Prostate gland (tissue), 2 donors: ENCODE measurements around the gene GGT6. TPM values are rescaled to one million over a fixed set of nuclear protein-coding genes. Genes with fewer than 3 reads are reported as not detected.

ENCODE experiments used
- DNase-seq: peaks from one replicate; pipeline ENCODE4 v3.0.0-alpha.2; 2019; ENCODE audit warnings: low spot score
- H3K27ac ChIP-seq, 2 donors: fragments of 200-600 bp; sonication (generic); 2 replicates each; pipeline ENCODE4 v1.5.1; 2017 to 2019
- H3K27me3 ChIP-seq: fragments of 200-600 bp; sonication (generic); replicated peaks from 2 replicates; pipeline ENCODE4 v1.5.1; 2019; ENCODE audit not compliant: insufficient read depth
- H3K36me3 ChIP-seq, 2 donors: fragments of 200-600 bp; sonication (generic); 1 replicate in 1 of 2; 2 replicates in 1 of 2; pipeline versions ENCODE4 v1.5.1 to v1.8.1; 2017 to 2019
- H3K4me1 ChIP-seq: fragments of 200-600 bp; sonication (generic); replicated peaks from 2 replicates; pipeline ENCODE4 v1.5.1; 2019
- H3K4me3 ChIP-seq, 2 donors: fragments of 200-600 bp; sonication (generic); 2 replicates each; pipeline ENCODE4 v1.5.1; 2017 to 2019
- H3K9me3 ChIP-seq: fragments of 200-600 bp; sonication (generic); 2 replicates; pipeline ENCODE4 v1.5.1; 2017
- POLR2A ChIP-seq: fragments of 450-650 bp; IDR thresholded peaks from one replicate; pipeline ENCODE4 v1.6.1; 2016; ENCODE audit warnings: antibody characterized with exemption, mild to moderate bottlenecking
- POLR2AphosphoS5 ChIP-seq: sonication (generic); formaldehyde crosslinking; IDR thresholded peaks from one replicate; pipeline ENCODE4 v1.6.1; 2017; ENCODE audit warnings: antibody characterized with exemption
- WGBS: methylation state at CpG from one replicate; pipeline ENCODE4 v1.1.5; 2018; 5-methylcytosine and 5-hydroxymethylcytosine counted together
- intact Hi-C: fragments of 100-400 bp; cut with DNase I; formaldehyde crosslinking; loops from one replicate; pipeline ENCODE4 v1.14.2; 2022
- total RNA-seq, 2 donors: library from RNA; depleted of rRNA; stranded (reverse); fragments of >200 nt; gene quantifications; one replicate each; pipeline ENCODE4 v1.1.0, GENCODE V29; 2016
- TF ChIP-seq, protein P1 (sequence below), 4 experiments: fragments of 200-600 bp in 2 of 4; fragments of 450-650 bp in 2 of 4; sonication (generic) in 2 of 4; IDR thresholded peaks; 1 replicate in 3 of 4; 2 replicates in 1 of 4; pipeline ENCODE4 v1.5.1; 2016 to 2019; ENCODE audit warnings: antibody characterized with exemption in 4 of 4, mild to moderate bottlenecking in 2 of 4, moderate library complexity in 2 of 4

The GGT6 gene
- total RNA-seq, 2 donors from 2014 or later, result 23.5 to 35.6 TPM

DNA sequence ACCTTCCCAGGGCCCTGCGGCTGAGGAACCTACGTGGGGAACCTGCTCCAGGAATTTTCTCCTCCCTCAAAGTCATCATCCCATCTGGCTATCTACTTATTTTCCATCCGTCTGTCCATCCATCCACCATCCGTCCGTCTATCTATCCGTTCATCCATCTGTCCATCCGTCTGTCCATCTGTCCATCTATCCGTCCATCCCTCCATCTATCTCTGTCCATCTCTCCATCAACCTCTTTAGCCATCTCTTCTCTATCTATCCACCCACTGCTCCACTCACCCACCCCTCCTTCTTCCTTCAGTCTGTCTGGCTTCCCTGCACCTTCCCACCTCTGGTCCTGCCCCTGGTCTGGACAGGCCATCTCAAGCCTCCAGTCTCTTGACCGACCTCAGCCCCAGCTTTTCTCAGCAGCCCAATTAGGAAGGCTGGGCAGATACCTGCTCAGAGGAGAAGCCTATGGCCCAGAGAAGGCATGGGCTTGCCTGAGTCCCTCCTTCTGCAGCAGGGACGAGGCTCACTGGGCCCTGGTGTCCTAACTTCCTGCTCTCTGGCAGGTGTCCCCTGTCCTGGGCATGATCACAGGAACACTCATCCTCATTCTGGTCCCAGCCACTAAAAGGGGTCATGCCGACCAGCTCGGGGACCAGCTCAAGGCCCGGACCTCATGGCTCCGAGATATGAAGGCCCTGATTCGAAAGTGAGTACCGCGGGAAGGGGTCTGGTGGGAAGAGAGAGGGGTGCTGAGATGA lies 28.2 kb downstream of the GGT6 start:
- Histone ChIP-seq H3K9me3 (no peaks in the 10 kb centered on the region), H3K4me1 (no peaks in the 10 kb centered on the region), H3K27ac (no peak overlapping the region), H3K27me3 (no peaks in the 10 kb centered on the region), H3K36me3 (no peaks in the 10 kb centered on the region), H3K4me3 (no peak overlapping the region)
- TF ChIP-seq POLR2AphosphoS5 (no peak), POLR2A (no peak)
- TF ChIP-seq, protein P1, sequence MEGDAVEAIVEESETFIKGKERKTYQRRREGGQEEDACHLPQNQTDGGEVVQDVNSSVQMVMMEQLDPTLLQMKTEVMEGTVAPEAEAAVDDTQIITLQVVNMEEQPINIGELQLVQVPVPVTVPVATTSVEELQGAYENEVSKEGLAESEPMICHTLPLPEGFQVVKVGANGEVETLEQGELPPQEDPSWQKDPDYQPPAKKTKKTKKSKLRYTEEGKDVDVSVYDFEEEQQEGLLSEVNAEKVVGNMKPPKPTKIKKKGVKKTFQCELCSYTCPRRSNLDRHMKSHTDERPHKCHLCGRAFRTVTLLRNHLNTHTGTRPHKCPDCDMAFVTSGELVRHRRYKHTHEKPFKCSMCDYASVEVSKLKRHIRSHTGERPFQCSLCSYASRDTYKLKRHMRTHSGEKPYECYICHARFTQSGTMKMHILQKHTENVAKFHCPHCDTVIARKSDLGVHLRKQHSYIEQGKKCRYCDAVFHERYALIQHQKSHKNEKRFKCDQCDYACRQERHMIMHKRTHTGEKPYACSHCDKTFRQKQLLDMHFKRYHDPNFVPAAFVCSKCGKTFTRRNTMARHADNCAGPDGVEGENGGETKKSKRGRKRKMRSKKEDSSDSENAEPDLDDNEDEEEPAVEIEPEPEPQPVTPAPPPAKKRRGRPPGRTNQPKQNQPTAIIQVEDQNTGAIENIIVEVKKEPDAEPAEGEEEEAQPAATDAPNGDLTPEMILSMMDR (IDR thresholded peaks at IDR 0.05), result no peak
- DNase-seq, result no peak
- 93% methylated on average over 17 of the region's 17 CpGs for WGBS
- intact Hi-C loops, result loop anchor here (10.0 kb wide), 1 partner anchor 107 kb away; no protein-coding TSS in a partner anchor

DNA sequence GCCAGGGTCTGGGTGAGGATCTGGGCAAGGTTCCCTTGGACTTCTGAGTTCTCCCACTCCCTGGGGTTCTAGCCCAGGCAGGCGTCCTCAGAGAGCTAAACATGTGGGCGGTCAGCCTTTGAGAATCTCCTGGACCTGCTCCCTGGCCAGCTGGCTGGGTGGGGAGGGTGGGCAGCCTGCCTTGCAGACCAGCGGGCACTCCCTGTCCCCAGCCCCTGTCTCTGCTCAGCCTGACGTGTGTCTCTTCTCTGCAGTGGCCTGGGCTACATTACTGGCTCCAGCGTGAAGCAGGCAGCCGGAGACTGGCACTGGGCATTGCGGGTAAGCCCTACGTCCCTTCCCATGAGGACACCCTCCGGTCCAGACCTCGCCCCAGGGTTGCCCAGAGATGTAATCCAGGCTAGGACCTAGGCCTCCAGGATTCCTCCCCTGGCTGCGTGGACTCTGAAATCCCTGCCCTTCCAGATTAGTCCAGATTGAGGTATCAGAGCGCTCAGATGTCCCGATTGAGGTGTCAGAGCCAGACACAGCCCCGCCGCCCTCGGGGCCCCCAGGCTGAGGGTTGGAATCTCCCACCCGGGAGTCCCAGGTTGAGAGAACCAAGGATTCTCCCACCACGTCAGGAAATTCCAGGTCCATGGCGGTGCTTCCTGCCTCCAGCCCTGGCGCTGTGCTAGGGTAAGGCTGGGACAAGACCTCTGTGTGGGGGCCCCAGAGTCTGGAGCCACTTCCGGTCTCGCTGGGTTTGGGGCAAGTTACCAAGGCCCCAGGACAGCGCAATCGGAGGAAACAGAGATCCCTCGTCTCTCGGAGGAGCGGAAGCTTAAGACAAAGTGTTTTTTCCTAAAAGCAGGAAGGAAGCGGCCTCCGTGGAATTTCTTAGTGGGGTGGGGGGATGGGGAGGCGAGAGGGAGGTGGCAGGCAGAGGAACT lies 29.3 kb downstream of the GGT6 start:
- TF ChIP-seq POLR2A (no peak), POLR2AphosphoS5 (no peak)
- TF ChIP-seq, protein P1 (IDR thresholded peaks at IDR 0.05), result no peak
- Histone ChIP-seq H3K27ac (no peak overlapping the region), H3K36me3 (no peaks in the 10 kb centered on the region), H3K4me3 (no peak overlapping the region), H3K4me1 (no peaks in the 10 kb centered on the region), H3K9me3 (no peaks in the 10 kb centered on the region), H3K27me3 (no peaks in the 10 kb centered on the region)
- DNase-seq, result no peak
- intact Hi-C loops, result loop anchor here (10.0 kb wide), 1 partner anchor 106 kb away; no protein-coding TSS in a partner anchor
- 73% methylated on average over 30 of the region's 30 CpGs for WGBS

DNA sequence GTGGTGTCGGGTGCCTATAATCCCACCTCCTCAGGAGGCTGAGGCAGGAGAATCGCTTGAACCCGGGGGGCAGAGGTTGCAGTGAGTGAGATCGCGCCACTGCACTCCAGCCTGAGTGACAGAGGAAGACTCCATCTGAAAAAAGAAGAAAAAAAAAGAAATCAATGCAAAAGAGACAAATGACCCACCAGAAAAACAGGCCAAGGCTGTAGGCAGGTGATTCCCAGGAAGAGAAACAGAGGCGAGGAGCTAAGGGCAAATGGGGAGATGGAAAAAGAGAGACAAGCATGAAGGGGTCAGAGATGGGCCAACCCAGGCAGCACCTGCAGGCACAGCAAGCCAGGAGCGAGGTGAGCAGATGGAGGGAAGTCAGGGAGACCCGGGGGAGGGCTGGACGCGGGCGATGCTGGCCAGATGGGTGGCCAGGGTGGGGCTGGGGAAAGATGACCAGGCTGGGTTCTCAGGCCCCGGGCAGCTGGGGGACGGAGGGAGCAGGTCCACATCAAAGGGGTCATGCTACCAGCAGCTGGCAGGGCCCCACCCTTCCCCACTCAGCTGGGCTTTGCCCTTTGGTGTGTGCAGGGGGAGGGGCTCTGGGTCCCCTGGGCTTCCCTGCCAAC lies 30.7 kb downstream of the GGT6 start:
- Histone ChIP-seq H3K27ac (no peak overlapping the region), H3K4me3 (no peak overlapping the region), H3K36me3 (no peaks in the 10 kb centered on the region), H3K4me1 (no peaks in the 10 kb centered on the region), H3K27me3 (no peaks in the 10 kb centered on the region), H3K9me3 (no peaks in the 10 kb centered on the region)
- intact Hi-C loops, result loop anchor here (10.0 kb wide), 1 partner anchor 105 kb away; no protein-coding TSS in a partner anchor
- 88% methylated on average over 12 of the region's 13 CpGs for WGBS
- no peak for DNase-seq
- TF ChIP-seq POLR2A, result no peak
- no peak for TF ChIP-seq POLR2AphosphoS5
- TF ChIP-seq, protein P1 (IDR thresholded peaks at IDR 0.05), result no peak

DNA sequence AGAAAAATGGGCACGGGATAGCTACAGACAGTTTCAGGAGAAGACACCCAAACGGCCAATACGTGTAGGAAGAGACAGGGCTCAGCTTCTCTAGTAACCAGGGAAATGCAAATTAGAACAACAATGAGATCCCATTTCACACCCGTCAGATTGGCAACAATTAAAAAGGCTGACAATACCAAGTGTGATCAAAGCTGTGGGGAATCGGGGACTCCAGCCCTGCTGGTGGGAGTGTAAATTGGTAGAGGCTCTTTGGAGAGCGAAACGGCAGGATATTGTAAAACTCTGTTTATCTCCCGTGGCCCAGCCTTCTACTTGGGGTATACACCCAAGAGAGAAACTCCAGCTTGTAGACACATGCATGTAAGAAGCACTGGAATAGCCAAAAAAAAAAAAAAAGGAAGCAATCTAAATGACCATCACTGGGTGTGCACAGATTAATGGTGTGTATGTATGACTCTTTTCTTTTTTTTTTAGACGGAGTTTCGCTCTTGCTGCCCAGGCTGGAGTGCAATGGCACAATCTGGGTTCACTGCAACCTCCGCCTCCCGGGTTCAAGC lies 32.7 kb downstream of the GGT6 start:
- no peaks in the 10 kb centered on the region for H3K9me3 ChIP-seq
- no peaks in the 10 kb centered on the region for H3K27me3 ChIP-seq
- 52% methylated on average over 12 of the region's 12 CpGs for WGBS
- no peak for DNase-seq
- H3K4me3 ChIP-seq, result no peak overlapping the region
- TF ChIP-seq POLR2A (no peak), POLR2AphosphoS5 (no peak)
- TF ChIP-seq, protein P1 (IDR thresholded peaks at IDR 0.05), result no peak
- H3K36me3 ChIP-seq, result no peaks in the 10 kb centered on the region
- H3K27ac ChIP-seq, result no peak overlapping the region
- H3K4me1 ChIP-seq, result no peaks in the 10 kb centered on the region
- intact Hi-C loops, result no loop called here
